ENCODE results near the gene RHBDL2.
"Not testable (repeated sequence)": the region's sequence is repeated elsewhere in the genome, so short reads cannot be mapped to it uniquely, and the experiment has no call there.

RHBDL2 gene

DNA sequence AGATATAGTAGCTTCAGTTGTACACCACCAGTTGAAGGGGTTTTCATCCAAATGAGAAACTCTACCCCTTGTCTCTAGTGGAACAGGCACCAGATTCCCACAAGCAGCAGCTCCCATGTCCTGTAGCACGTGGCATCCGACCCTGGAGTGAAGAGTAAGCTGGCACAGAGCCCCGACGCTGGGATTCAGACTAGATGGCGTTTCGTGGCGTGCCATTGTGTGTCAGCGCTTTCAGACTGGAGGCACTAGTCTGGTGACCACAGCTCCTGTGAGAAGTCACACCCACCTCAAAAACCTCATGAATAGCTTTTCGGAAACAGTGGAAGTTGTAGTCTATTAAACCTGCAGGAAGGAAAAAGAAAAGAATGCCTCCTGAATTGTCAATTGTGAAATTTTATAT is 102.3 kb downstream of the RHBDL2 start:
- Mint-ChIP-seq H3K27me3 (no peaks in the 10 kb centered on the region), H3K27ac (no peak overlapping the region), H3K4me1 (ENCODE audit: low read depth) (peaks cover 17% of the 10 kb centered on the region), H3K4me3 (no peak overlapping the region), H3K36me3 (ENCODE audit: low read depth) (peaks cover 52% of the 10 kb centered on the region), H3K9me3 (no peaks in the 10 kb centered on the region)
- no peak for DNase-seq

DNA sequence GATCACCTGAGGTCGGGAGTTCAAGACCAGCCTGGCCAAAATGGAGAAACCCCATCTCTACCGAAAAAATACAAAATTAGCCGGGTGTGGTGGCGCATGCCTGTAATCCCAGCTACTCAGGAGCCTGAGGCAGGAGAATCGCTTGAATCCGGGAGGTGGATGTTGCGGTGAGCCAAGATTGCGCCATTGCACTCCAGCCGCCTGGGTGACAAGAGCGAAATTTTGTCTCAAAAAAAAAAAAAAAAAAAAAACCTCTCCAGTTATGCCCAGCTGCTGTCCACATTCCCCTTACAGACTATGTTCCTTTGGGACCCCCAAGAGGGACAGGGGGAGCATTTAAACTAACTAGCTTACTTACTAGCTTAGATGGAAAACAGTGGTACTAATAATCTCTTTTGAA is 105.3 kb downstream of the RHBDL2 start:
- not testable (repeated sequence) for H3K4me1 Mint-ChIP-seq (ENCODE audit: low read depth)

More for the DNA sequence above, 105.3 kb downstream of the RHBDL2 start:
- H3K27ac Mint-ChIP-seq, H3K9me3 Mint-ChIP-seq, H3K4me3 Mint-ChIP-seq, DNase-seq, H3K27me3 Mint-ChIP-seq: not testable (repeated sequence)
- peaks cover 30% of the 10 kb centered on the region for H3K36me3 Mint-ChIP-seq (ENCODE audit: low read depth)
